NCI-H128 (cell line): ENCODE results near the gene TBC1D7.
A peak's percentile ranks its signal among the peaks of the same experiment; 100 is the strongest.

Experiments used
- DNase-seq: peaks from one replicate; lab custom pipeline; 2025; ENCODE audit not compliant: unreplicated experiment; lab: John Stamatoyannopoulos, UW

TBC1D7 gene

DNA sequence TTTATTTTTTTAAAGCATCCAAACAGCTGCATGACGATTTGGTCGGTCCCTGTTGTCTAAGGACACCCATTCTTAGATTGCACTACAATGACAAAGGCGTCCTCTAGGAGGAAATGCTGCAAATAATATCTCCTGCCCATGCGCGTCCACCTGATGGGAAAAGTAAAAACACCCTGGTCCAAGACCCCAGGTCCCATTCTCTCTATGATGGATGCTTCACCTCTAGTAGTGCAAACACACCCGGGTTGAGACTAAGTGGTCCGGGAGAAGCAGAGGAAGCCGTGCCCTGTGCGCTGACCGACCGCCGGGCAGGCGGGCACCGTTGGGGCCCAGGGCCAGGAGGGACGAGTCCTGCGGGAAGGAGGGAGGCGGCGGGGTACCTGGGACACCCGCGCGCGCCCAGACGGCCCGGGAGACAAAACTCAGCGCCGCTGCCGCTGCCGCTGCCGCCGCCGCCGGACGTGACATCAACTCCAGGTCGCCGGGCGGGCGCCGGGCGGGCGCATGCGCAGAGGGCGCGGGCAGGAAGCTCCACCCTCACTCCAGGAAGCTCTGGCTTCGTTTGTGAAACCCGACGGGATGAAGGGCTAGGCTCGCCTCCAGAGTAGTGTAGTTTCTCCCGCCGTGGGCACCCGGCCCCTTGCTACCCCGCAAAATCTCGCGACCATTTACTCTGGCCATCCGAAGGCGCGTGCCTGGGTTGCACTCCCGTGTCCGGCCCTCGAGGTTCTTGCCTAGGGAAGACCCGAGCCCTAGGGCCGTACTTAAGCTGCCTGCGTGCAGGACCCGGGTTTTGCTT lies at the start of gene TBC1D7:
TSS of gene TBC1D7 (minus strand) at position 462 of the 799 bp plus-strand sequence. CDS start 1,639 bp downstream, outside the sequence.
- peak; percentile 78 for DNase-seq

DNA sequence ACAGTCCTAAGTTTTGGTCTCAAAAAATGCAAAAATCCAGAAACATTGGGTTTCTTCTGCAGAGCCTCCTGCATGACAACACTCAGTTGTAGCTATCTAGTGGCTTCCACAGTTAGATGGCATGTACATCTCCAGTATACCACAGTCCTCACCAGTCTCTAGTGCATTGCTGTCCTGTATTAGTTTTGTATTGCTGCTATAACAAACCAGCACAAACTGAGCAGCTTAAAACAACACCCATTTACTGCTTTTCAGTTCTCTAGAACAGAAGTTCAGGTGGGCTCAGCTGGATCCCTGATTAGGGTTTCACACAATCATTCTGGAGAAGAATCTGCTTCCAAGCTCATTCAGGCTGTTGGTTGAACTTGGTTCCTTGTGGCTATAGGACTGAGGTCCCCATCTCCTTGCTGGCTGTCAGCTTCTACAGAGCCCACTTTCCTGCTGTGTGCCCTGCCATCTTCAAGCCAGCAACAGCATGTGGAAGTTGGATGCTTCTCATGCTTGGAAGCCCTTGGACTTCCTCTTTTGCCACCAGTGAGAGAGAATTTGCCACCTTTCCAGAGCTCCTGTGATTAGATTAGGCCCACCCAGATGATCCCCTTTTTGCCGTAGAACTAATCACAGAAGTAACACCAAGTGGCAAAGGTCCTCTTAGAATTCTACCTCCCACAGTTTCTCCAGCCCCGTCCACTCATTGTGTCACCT lies 48.9 kb upstream of the TBC1D7 start:
- DNase-seq, result no peak

DNA sequence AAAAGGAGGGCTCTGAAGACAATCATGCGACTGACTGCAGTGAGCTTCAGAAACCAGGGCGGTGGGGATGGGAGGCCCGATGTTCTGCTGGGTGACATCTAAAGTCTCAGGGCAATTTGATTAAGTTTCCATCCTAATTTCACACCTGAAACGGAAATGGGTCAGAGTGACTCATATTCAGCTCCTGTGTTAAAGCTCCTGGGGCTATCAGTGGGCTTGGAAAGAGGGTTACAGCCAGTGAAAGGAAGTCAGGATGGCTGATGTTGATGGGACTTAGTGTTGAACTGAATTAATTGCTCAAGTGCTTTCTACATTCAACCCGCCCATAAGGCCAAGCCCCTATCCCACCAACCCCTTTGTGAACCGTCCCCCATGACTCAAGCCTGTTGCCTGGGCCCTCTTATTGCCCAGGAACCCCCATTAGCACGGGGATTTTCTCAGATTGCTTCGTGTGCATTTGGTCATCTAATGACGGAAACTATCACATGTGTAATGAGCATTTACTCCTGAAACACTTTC lies 47.1 kb upstream of the TBC1D7 start:
- DNase-seq, result no peak

DNA sequence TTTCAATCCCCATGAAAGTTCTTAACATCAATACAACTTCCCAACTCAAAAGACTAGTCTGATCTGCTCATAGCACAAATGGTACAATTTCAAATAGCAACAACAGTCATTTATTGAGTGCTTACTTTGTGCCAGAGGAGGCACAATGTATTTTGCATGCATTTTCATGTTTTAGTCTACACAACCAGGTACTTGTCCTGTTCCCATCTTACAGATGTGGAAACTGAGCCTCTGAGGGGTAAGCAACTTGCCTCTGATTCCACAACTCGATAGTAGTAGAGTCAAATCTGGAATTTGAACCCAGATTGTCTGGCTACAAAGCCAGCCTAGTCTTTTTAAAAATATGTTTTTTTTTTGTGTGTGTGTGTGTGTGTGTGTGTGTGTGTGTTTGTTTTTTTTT lies 45.6 kb upstream of the TBC1D7 start:
- DNase-seq, result no peak

DNA sequence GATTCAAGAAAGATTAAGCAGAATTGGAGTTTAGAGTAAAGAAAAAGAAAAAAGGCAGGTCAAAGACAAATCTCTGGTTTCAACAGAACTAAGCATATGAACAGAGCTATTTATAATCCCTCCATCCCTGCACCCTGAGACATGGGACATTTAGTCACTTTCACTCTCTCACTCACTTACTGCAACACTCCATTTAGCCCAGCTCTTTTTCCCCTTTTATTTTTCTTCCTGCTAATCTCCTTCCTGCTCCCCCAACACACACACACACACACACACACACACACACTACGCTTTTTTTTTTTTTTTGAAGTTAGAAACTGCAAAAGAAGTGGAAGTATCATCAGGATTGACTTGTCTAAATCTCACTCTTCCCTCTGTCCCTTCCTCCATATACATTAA lies 45.1 kb upstream of the TBC1D7 start:
- no peak for DNase-seq

DNA sequence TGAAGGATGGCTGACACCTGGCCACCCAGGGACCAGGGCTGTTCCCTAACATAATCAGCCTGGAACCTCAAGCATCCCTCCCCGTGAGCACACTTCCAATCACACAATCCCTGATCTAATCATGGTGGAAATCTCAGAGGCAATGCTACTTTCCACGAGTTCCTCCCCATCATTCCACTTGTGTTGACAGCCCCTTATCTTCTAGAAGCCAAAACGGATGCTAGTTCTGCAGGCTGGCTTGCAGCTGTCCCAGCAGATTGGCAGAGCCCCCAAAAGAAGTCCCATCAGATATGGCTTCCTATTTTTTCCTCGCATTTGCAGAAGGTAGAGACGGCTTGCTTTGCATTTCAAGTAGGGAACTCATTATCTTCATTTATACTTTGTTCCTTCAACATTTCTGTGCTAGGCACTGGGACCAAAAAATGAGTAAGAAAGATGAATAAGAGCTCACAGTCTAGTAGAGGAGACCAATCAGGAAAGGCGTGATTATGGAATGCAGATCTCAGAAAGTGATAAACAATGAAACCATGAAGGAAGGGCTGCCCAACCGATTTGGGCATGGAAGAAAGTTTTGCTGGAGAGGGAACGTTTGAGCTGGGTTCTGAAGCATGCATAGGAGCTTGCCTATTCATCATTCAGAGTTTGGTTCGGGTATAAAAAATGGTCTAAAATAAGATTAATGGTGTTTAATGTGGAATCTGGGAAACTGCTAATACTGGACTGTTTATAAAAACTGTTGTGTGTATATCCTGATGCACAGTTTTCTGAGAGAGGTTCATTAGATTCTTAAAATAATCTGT lies 44.6 kb upstream of the TBC1D7 start:
- DNase-seq, result no peak

DNA sequence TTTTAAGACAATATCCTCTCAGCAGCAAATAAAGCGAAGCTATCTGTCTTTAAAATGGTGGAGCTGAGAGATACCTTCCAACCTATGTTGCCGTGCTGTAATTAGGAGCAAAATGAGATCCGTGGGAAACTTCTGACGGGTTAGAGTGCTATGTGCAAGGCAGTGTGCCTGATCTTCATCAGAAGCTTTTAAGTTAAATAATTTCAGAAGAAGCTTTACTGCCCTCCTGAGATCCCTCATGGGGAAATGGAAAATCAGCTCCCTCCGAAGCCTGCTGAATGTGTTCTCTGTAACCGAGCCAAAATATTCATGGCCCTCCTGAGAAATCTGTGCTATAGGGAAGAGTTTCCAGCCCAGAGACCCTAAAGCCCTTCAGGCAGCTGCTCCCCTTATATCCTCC lies 43.7 kb upstream of the TBC1D7 start:
- no peak for DNase-seq

DNA sequence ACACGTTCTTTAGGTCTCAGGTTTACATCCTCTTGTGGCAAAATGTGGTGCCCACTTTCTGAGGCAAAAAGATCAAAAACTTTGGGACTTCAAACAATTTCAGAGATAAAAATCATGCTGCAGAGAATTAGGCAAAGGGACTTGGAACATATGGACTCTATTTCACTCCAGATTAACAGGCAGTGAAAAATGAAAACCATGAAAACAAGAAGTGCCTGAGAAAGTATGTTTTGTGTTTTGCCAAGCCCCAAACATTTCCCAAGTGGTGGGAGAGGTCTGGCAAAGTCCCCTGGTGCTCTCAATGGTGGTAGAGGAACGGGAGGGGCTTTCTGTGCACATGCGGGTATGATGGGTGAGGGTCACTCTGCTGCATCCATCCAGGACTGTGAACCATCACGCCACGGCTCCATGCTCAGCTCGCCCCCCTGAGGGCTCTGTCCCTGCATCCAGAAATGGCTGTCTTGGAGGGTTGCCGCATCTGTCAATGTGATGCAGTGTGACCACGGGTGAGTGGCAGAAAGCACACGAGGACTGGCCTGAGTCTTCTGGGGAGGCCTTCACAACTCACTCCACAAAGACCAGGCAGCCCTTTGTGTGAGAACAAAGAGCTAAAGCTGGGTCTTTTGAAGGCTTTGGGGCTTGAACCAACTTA lies 43.2 kb upstream of the TBC1D7 start:
- DNase-seq, result no peak

DNA sequence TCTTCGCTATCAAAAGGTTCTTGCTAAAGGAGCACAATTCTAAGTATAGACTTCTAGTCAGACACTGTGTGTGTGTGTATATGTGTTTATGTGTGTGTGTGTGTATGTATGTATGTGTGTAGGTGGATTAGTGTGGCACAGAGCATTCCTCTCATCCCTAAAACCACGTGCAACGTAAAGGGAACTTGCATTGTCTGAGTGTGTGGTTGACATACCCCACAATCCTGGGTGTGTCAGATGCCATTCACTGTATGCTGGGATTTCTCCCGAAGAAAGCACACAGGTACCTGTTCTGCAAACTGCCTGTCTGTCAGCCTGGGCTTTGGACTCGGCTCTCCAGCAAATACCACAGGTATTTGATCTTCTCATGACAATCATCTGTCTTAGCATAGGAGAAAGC lies 42.3 kb upstream of the TBC1D7 start:
- no peak for DNase-seq

DNA sequence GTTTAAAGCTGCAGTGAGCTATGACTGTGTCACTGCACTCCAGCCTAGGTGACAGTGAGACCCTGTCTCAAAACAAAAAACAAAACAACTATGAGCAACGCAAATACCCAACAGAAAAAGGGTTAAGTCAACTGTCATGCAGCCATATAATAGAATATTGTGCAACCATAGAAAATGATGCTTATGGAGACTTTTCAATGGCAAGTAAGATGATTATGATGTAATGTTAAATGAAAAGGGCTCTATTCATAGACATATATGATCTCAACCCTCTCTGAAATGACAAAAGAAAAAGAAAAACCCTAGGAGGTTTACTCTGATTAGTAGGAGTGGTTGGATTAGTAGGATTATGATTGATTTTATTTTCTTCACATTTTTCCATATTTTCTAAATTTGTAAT lies 41.3 kb upstream of the TBC1D7 start:
- DNase-seq, result no peak

DNA sequence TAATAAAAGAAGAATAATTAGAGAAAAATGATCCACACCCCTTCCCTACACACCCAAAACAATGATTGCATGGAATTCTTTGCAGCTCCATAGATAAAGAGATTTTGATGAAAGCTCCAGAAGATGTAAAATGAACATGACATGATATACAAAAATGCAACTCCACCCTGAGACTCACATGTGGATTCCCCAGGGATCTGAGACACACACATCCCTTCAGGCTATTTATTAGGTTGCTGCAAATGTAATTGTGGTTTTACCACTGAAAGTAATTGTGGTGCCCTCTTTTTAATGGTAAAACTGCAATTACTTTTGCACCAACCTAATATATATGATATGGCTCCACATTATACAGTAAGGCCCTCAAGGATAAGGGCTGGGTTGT lies 40.4 kb upstream of the TBC1D7 start:
- DNase-seq, result no peak

DNA sequence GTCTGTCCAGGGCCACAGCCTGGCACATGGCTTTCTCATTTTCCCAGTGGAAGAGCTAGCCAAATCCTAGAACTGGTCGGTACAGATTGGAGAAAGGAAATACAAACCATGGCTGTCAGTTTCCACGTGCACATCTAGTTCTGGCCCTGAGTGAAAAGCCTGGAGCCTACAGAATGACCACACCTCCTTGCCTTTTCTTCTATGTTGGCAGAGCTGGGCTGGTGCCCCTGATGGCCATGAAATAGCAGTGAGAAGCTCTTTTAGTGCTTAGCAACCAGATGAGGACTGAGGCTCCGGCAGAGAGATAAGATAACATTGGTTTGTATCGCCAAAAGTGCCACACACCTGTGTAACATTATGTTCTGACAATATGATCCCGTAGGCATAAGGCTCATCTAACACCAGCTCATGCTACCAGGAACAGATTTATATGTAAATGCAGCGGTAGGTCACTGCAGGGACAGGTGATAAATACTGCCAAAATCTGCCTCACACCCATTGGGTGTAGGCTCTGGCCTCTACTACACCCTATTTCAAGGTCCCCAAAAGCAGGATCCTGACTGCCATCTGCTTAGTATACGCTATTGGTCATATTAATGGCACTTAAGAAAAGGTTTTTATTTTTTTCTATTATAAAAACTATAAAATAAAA lies 39.9 kb upstream of the TBC1D7 start:
- no peak for DNase-seq

DNA sequence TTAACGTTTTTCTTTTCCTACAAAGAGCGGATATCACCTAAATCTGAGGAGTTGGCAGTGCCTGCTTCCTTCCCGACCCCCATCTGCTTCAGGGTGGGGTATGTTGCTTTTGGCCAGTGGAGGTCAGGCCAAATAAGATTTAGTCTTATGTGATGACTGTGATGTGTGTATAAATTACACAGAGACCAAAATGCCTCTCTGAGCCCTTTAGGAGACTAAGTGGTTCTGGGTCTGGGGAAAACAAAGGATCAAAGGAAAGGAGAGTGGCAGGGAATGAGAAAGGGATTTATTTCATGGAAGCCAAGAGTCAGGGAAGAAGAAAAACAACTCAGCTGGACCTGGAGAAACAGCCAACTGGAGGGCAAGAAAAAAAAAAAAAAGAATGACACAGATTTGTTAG lies 39.1 kb upstream of the TBC1D7 start:
- DNase-seq, result no peak

DNA sequence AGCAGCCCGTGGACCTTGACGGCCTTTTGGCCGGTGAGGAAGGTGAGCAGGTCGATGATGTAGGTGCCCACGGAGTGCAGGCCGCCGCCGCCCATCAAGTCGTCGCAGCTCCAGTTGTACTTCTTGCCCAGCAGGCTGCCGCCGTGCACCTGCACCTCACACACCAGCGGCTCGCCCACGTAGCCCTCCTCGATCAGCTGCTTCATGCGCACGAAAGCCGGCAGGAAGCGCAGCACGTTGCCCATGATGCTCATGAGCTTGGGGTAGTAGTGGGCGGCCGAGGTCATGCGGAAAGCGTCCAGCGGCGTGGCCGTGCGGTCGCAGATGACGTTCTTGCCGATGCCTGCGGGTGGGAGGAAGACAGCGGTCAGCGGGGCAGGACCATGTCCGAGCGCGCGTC lies 37.0 kb upstream of the TBC1D7 start:
- no peak for DNase-seq

DNA sequence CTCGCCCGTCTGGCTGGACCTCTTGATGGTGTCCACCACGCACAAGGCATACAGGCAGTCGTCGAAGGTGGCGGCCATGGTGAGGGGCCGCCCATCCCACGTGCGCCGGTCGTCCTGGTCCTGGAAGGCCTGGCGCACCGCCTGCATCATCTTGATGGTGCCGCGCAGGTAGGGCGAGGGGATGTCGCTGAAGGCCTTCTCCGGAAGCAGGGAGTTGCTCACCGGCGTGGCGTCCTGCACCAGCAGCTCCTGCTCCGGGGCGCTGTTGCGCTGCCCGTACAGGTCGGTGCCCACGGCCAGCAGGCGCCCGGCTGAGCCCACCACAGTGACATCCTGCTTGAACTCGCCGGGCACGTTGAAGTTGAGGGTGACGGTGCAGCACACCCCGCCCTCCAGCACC lies 36.5 kb upstream of the TBC1D7 start:
- no peak for DNase-seq

DNA sequence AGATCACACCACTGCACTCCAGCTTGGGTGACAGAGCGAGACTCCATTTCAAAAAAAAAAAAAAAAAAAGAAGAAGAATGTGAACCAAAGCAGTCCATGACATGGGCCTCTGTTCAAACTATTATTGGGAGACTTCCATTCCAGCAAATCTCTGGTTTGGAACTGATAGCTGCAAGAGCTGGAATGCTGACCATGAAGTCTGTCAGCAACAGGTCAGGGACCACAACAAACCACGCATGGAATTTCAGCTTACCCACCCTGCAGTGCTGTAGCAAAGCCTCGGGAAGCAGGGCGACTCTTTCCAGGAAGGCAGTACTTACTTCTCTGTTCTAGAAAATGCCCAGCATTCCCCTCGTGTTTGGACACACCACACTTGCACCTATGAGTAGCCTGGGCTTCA lies 34.1 kb upstream of the TBC1D7 start:
- DNase-seq, result no peak

DNA sequence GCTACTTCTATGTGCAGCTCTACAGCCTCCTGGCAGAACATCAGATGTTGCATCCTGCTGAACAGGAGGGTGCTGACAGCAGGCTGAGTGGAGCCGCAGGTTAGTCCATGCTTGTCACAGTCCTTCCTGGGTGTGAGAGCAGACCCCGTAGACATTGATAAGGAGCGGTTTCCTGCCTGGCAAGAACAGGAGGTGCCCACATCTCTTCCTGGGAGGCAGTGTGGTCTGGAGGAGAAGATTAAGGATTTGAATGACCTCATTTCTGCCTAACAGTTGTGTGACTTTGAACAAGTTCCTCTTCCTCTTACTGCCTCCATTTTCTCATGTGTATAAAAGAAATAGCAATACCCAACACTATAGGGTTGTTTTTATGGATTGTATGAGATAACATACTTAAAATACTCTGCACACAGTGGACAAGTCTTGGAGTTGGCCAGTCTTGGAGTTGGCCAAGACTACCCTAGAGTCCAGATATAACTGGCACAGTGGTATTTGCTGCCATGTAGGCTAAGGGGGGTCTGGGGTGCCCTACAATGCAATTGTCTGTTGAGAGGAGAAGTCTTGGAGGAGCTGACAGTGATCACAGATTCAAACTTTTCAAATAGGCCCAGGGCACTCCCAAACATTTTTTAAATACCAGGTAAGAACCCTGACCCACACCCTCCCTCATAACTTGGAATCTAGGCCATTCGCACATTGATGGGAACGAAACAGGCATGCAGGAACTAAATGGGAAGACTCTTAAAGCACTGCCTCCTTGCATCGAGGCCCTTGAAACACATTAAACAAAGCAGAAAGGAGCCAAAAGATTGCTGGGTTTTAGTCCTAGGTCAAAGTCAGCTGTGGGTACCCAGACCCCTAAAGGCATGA lies 32.6 kb upstream of the TBC1D7 start:
- no peak for DNase-seq

DNA sequence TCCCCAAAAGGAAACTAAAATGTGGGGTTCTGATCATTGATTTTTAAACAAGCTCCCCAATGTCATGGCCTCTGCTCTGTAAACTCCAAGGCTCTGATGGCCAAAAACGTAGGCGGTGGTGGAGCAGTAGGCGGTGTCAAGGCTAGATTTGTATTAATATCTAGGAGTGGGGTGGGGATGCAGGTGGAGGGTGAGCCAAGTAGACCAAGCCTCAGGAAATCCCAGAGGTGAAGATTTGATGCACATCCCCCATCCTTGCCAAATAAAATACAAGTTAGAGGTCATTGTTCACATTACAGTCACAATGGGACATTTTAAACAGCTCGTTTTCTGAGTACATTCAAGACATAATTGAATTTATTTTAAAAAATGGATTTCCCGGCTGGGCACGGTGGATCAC lies 30.9 kb upstream of the TBC1D7 start:
- no peak for DNase-seq

DNA sequence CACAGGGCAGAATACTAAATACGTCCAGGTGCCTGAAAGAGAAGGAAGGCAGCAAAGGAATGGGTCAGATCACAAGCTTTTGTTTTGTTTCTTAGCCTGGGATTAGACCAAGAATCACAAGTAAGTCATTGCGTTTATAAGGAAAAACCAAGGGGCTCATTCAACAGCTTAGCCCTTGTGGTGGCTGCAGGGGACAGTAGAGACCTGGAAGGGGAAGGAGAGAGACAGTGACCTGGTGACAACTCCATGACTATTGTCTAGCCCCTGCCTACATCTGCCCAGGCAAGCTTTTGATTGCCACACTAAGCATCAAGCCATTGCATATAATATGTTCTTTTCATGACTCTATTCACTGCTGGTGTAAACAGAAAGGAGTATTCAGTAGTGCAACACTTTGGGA lies 30.2 kb upstream of the TBC1D7 start:
- DNase-seq, result no peak
